RPMI7951 (cell line): ENCODE results near the gene ISCU. TPM values are rescaled to one million over a fixed set of nuclear protein-coding genes. Genes with fewer than 3 reads are reported as not detected.
A peak's percentile ranks its signal among the peaks of the same experiment; 100 is the strongest.

Source experiments
- DNase-seq: peaks from one replicate; pipeline ENCODE4 v3.0.0-alpha.2; 2012; ENCODE audit warnings: low read depth
- total RNA-seq: library from RNA; depleted of rRNA; stranded (reverse); fragments of >200 nt; shearing (Covaris generic); gene quantifications from 2 replicates; pipeline ENCODE4 v1.2.3, GENCODE V29; 2014

ISCU gene
- total RNA-seq, 1 experiment from 2014 or later, result 127 TPM

DNA sequence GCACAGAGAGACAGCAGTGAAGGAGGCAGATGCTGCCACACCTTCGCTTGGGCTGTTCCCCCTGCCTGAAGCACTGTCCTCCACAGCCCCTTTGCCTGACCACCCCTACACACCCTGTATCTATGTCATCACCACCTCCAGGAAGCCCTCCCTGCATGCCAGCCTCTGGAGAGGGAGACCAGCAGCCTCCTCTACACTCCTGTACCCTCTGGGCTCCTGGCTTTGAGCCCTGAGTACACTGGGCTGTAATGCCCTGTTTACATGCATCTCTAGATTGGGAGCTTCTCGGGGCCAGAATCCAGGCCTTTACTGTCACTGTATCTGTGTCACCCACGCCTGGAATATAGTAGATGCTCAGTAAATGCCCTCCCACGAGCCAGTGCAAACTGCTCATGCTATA is 41.3 kb downstream of the ISCU start:
- no peak for DNase-seq

DNA sequence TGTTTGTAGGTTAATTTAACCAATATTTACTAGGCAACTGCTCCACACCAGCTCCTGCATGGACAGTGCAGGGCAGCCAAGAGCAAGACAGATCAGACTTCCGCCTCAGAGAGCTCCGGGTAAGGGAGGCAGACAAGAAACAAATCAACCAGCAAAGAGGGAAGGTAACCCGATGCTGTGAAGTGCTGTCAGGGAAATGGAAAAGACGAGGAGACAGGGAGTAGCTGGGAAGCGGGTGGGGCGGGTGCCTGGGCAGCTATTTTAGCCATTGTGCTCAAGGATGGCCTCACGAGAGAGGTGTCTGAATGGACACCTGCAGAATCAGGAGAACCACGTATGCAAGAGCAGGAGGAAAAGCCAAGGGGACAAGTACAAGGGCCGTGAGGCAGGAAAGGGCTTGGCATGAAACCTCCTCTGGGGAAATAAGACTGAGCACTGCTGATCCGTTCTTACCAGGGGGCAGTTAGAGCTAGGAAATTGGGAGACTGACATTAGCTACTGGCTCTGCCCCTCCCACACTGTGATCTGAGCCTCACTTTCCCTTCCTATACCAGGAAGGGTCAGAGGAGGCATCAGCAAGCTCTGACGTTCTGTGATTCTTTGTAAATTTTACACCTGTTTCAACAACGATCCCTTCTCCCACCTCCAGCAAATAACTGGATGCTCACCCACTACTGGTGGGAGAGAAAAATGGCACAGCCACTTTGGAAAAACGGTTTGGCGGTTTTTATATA is 42.0 kb downstream of the ISCU start:
- DNase-seq, result no peak

DNA sequence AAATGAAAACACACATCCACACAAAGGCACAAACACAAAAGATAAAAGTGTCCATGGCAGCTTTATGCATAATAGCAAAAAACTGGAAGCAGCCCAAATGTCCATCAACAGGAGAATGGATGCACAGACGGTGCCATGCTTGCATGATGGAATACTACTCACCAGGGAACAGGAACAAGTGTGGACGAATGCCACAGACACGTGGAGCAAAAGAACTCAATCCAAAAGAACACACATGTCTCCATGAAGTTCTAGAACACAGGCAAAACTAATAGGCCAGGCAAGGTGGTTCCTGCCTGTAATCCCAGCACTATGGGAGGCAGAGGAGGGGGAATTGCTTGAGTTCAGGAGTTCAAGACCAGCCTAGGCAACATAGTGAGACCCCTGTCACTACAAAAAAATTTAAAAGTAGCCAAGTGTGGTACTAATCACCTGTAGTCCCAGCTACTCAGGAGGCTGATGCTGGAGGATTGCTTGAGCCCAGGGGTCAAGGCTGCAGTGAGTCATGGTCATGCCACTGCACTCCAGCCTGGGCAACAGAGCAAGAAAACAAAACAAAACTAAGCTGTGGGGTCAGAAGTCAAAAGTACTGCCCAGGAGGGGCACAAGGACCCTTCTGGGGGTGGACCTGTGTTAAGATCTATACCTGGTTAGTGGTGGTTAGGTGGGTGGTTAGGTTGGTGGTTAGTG is 42.7 kb downstream of the ISCU start:
- DNase-seq, result peak; percentile 60

DNA sequence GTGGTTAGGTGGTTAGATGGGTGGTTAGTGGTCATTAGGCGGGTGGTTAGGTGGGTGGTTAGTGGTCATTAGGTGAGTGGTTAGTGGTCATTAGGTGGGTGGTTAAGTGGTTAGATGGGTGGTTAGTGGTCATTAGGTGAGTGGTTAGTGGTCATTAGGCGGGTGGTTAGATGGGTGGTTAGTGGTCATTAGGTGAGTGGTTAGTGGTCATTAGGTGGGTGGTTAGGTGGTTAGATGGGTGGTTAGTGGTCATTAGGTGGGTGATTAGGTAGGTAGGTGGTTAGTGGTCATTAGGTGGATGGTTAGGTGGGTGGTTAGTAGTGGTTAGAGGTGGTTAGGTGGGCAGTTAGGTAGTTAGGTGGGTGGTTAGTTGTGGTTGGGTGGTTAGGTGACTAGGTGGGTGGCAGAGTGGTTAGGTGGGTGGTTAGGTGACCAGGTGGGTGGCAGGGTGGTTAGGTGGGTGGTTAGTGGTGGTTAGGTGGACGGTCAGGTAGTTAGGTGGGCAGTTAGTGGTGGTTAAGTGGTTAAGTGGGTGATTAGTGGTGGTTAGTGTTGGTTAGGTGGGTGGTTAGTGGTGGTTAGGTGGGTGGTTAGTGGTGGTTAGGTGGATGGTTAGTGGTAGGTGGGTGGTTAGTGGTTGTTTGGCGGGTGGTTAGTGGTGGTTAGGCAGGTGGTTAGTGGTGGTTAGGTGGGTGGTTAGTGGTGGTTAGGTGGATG is 43.5 kb downstream of the ISCU start:
- no peak for DNase-seq

DNA sequence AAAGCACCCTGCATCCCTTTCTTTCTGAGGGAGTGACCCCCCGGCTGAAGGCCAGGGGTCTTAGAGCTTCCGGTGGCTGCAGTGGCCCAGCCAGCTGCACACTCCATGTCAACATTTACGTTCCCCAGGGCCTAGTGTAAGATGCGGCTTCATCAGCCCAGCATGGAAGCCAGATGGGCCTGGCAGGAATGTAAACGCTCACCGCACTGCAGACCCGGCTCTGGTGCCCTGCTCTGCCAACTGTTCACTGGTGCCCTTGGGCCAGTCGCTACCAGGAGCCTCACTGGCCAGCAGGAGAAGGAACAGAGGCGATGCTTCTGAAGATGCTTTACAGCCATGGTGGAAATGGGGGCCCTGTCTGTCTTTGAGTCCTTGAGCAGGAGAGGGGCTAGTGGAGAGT is 44.1 kb downstream of the ISCU start:
- DNase-seq, result no peak

DNA sequence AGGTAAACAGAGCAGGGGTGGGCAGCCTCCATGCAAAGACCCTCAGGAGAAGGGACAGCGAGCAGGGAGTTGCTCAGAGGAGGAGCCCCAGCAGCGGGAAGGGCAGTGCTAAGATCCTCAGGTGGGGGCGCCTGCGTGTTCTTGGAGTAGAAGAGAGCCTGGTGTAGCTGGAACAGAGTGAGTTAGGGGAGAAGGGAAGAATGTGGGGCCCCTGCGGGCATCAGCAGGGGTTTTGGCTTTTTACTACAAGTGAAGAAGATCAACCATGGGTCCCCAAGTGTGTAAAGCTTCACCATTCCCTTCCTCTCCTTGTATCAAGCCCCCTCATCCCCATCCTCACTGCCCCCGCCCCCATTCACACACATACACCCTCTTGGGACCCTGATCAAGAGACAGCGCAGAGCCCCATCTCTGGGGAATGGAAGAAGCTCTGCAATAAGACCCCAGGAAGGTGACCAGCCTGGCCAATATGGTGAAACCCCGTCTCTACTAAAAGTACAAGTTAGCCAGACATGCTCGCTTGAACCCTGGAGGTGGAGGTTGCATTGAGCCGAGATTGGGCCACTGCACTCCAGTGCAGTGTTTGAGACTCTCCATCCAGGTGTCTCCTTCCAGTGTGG is 45.7 kb downstream of the ISCU start:
- DNase-seq, result no peak

DNA sequence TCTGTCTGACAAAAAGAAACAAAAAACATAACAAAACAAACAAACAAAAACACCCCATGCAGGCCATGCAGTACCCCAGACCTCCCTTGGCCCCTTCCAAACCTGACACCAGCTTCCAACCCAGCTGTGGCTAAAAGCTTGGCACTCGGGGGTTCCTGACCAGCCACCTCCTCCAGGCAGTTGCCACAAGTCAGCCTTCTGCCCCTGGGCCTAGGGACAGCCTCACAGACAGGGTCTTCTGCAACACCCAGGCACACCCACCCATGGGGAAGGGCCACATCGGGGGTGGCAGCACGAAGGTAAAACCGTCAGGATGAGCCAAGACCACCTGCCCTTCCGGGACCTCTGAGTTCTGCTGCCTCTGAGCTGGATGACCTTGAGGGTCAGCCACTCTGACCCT is 46.2 kb downstream of the ISCU start:
- DNase-seq, result no peak

DNA sequence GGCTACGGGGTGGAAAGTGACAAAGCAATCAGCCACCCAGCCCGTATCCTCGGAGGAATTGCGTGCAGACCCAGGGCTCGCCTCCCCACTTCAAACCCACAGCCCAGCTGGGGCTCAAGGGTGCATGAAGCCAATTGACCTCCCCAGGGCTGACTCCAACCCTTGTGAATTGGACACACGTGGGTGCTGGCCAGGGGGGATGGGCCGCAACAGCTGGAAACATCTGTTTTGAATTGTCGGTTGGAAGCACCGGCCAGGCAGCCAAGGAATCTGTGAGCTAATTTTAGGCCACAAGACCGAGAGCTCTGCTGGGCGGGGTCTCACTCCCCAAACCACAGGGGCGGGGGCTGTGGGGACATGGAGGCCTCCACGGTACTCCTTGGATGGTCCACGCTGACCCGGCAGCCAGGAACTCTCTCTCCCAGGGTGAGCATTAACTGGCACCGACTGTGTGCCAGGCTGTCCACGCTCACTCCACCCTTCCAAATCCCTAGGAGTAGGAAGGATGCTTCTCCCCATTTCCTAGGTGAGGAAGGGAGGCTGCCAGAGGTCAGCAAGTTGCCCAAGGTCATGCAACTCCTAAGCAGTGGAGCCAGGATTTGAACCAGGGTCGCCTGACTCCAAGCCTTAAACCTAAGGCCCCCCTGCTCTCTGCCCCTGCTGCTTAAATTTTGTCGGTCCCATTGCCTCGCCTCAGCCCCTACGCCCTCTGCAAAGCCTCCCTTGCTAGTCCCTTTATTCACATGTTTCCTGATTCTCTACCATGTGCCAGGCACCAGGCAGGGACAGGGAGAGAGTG is 47.3 kb downstream of the ISCU start:
- peak; percentile 98 for DNase-seq

DNA sequence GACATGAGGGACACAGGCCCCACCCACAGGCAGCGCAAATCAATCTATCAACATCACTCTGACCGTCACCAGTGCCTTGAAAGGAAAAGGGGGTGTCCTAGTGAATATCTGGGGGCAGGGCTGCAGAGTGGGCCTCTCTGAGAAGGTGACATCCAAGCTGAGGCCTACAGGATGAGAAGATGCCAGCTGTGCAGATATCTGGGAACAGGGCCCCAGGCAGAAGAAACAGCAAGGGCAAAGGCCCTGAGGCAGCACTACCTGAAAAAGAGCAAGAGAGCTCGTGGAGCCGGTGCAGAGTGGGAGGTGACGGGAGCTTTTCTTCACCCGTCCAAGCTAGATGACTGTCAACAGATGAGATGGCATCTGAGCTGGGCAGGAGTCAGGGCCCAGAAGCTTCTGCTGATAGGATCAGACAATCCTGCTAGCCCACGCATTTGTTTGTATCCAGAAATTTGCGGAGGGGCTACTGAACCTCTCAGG is 48.0 kb downstream of the ISCU start:
- DNase-seq, result no peak

DNA sequence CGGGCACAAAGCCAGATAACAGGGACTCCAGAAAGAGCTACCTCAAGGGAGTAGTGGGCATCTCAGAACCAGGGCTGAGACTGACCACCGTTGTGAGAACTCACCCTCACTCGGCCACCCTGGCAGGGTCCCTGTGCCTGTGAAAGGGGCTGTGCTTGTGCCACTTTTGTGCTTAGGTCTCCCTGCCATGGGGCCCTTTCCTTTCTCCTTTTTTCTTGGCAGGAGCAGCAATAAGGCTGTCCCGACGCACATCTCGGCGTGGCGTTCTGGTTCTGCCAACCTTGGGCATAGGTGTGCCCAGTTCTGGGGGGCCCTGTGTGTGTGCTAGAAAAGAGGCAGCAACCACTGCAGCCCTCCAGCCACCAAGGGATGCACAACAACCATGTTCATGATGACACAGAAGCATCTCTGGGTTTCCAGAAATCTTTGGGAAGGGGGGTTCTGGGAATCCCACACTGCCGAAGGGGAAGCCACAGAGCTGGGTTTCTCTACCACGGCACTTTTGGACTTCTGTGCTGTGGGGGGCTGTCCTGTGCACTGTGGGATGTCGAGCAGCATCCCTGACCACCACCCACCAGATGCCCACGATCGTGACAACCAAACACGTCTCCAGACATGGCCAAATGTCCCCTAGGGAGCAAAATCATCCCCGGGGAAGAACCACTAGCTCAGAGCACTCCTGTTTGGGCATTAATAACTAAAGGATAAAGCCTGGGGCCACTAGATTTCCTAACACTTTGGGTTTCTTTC is 48.6 kb downstream of the ISCU start:
- DNase-seq, result peak; percentile 68

DNA sequence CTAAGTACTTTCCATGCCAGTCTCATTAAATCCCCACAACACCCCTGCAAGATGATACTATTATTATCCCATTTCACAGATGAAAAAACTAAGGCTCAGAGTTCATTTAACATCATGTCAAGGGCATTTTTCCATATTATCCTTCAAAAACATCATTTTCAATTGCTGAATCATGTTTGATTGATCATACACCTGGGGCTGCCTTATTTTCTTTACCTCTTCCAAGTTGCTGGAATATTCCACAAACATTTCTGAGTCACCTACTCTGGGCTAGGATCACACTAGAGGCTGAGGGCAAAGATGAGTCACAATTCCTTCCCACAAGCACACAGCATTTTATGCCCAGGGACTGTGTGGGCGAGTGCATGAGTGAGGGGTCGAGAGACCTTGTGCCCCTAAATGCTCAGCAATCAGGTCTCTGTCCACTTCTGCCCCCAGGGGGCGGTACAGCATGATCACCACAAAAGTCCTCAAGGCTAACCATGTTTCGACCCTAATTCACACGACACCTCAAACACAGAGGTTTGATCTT is 49.6 kb downstream of the ISCU start:
- peak; percentile 97 for DNase-seq

DNA sequence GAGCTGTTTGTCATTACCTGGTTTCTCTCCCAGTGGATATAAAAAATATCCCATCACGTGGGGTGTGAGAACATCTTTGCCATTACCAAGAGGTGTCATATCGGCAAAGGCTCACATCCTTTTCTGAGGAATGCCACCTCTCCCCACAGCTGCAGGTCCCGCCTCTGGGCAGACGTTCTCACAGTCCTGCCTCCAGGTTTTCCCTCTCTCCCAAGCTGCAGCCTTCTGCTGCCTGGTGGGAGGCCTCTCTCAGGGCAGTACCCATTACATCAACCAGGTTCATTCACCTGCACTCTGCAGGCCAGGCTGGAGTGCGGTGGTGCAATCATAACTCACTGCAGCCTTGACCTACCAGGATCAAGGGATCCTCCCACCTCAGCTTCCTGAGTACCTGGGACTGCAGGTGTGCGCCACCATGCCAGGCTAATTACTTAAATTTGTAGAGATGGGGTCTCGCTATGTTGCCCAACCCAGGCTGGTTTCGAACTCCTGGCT is 50.4 kb downstream of the ISCU start:
- DNase-seq, result peak; percentile 51

DNA sequence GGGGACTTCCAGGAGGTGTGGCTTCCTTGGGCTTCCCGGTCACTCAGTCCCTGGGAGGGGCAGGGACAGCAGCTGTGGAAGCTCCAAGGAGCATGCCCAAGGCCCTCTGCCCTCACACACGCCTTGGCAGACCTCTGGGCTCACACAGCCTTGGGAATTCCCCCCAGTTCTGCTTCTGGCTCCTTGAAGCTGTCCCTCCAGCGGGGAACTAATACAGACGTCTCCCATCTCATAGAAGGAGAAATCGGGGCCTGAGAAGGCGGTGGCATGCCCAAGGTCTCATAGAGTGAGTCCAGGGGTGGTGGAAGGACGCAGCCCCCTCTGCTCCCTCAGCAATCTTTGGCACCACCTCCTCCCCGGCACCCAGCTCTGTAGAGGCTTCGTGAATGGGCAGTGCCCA is 51.2 kb downstream of the ISCU start:
- DNase-seq, result peak; percentile 84

DNA sequence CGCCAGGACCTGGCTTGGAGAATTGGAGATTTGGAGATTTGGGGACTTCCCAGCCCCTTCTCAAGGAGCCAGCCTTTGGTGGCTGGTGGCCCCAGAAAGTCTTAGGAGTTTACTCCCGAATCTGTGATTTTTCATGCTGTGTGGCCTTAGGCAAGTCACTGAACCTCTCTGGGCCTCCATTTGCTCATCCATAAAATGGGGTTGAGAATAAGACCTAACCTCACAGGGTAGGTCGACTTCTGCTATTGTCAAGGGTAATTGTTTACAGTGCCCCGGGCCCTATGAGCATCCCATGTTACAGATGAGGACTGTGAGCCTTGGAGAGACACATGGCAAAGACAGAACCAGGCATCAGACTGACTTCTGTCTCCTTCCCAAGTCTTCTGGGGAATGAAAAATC is 51.6 kb downstream of the ISCU start:
- no peak for DNase-seq

DNA sequence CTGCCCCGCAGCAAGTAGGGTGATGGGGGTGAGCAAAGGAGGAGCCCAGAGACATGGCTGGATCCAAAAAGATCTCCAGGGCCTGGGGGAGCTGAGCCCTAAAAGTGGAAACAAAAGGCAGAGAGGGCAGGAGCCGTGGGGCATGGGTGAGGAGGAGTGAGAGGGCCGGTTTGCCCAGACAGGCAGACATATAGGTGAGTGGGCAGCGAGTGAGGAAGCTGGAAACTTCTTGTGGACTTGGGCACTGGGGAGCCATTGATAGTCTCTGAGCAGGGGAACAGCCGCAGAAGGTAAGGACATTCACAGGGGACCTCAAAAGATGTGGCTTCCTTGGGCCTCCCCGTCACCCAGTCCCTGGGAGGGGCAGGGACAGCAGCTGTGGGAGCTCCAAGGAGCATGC is 52.2 kb downstream of the ISCU start:
- no peak for DNase-seq

DNA sequence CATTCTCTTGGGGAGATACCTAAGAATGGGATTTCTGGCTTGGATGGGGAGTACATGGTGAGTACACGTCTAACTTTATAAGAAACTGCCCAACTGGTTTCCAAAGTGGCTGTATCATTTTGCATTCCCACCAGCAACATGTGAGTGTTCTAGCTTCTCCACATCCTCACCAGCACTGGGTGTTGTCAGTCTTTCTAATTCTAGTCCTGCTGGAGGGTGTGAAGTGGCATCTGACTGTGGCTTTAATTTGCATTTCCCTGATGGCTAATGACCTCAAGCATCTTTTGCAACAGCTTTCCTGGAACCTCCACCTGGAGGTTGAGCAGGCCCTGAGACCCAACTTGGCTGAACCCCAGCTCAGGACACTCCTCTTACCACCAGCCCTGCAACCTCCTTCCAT is 53.5 kb downstream of the ISCU start:
- no peak for DNase-seq

DNA sequence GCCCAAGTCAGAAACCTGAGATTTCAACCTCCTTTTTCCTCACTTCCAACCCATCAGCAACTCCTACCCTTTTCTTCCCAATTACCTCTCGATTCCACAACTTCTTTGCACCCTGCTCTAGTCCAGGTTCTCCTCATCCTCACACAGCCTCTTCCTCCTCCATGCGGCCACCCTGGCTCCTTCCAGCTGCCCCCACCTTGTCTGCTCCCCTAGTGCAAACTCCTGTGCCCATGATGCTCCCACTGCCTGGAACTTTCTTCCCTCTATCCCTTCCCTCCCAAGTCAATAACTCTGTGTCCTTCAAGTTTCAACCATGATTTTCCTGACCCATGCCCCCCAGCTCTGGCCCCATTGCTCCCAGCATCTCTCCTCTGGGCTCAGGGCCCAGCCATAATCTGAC is 54.0 kb downstream of the ISCU start:
- no peak for DNase-seq

DNA sequence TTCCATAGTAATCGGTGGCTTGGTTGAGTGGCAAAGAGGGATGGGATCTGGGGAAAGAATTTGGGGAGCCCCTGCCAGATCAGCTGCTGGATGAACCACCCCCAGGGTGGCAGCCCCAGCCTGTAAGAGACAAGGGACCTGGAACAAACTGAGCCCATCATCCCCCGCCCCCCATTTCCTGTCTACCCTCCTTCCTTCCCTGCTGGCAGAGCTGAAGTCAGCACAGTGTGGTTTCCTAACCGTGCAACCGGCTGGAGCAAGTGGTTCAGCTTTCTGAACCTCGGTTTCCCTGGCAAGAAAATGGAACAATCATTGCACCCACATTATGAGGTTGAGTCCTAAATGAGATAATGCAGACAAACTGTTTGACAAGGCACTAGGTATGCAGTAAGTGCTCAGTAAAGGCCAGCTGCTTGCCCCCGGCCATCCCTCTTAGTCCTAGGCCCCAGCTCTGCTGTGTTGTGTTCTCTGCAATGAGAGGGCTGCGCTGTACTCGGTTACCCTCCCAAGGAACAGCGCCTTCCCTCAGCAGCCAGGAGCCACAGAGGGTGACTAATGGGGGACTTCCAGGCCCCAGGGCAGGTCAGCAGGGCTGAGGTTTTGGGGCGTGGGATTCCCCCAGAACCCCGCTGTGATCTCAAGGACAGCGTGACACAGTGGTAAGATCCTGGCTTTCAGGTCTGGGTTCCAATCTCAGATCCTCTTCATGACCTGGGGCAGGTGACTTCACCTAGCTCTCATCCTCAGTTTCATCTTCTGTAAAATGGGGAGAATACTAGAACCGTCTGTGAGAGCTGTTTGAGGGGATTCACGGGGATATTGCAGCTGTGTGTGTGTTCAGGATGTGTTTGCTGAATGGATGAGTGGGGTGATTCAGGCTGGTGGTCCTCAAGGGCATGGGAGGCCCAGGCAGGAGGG is 54.8 kb downstream of the ISCU start:
- DNase-seq, result peak; percentile 90
